Body of pancreas (tissue), 4 donors: ENCODE results near the gene CFAP46. TPM values are rescaled to one million over a fixed set of nuclear protein-coding genes. Genes with fewer than 3 reads are reported as not detected.
A peak's percentile ranks its signal among the peaks of the same experiment; 100 is the strongest.

Source experiments
- ATAC-seq: fragments of 150-250 bp; one replicate; pipeline ENCODE4 v1.9.1; 2016
- DNase-seq, 4 donors: peaks; one replicate each; pipeline ENCODE4 v3.0.0-alpha.2; 2019
- H3K27ac ChIP-seq, 4 donors: fragments of 200-600 bp; sonication (generic); 1 replicate in 3 of 4; 2 replicates in 1 of 4; pipeline versions ENCODE4 v1.5.1 to v1.6.1; 2016 to 2019; ENCODE audit warnings: mild to moderate bottlenecking in 1 of 4, mixed read lengths in 1 of 4, moderate library complexity in 1 of 4
- H3K27me3 ChIP-seq, 2 donors: fragments of 200-600 bp; sonication (generic); one replicate each; pipeline ENCODE4 v1.6.0; 2016; ENCODE audit warnings: mild to moderate bottlenecking in 1 of 2
- H3K36me3 ChIP-seq, 2 donors: fragments of 200-600 bp; sonication (generic); replicated peaks in 1 of 2; 2 replicates each; pipeline ENCODE4 v1.5.1; 2016; ENCODE audit warnings: low read depth in 2 of 2; ENCODE audit not compliant: insufficient read depth in 1 of 2
- H3K4me1 ChIP-seq: fragments of 200-600 bp; sonication (generic); one replicate; pipeline ENCODE4 v1.6.0; 2016
- H3K4me3 ChIP-seq, 2 donors: fragments of 200-600 bp; sonication (generic); 1 replicate in 1 of 2; 2 replicates in 1 of 2; pipeline ENCODE4 v1.5.1; 2016 to 2019
- H3K9me3 ChIP-seq, 3 donors: fragments of 200-600 bp; sonication (generic); 1 replicate in 2 of 3; 2 replicates in 1 of 3; pipeline ENCODE4 v1.5.1; 2016
- CTCF ChIP-seq, 7 experiments: fragments of 450-650 bp in 4 of 7; fragments of 200-600 bp in 3 of 7; sonication (generic) in 3 of 7; IDR thresholded peaks; one replicate each; pipeline ENCODE4 v1.5.1; 2016 to 2019; ENCODE audit warnings: antibody characterized with exemption in 7 of 7
- POLR2A ChIP-seq, 3 donors: fragments of 450-650 bp; IDR thresholded peaks; one replicate each; pipeline ENCODE4 v1.6.1; 2016; ENCODE audit warnings: antibody characterized with exemption in 3 of 3, mild to moderate bottlenecking in 2 of 3
- WGBS, 2 donors: methylation state at CpG; one replicate each; pipeline ENCODE4 v1.1.5; 2017; 5-methylcytosine and 5-hydroxymethylcytosine counted together
- intact Hi-C: fragments of 100-400 bp; cut with DNase I; formaldehyde crosslinking; loops from one replicate; pipeline ENCODE4 v1.15.1; 2023
- total RNA-seq, 2 donors: library from RNA; depleted of rRNA; stranded (reverse); fragments of >200 nt; gene quantifications; one replicate each; pipeline ENCODE4 v1.1.0, GENCODE V29; 2016

Gene CFAP46
- total RNA-seq, 2 donors from 2014 or later, result 0.33 to 0.52 TPM

GRCh38 chr10:132900211-132900756, 42.1 kb downstream of the CFAP46 start:
- H3K27me3 ChIP-seq, result no peaks in the 10 kb centered on the region
- WGBS, 2 donors, result 73 to 80% methylated on average over 9 to 13 of the region's 14 CpGs
- H3K36me3 ChIP-seq, result no peaks in the 10 kb centered on the region
- intact Hi-C loops, result no loop called here
- no peak overlapping the region for H3K27ac ChIP-seq
- H3K9me3 ChIP-seq, result peaks cover 0 to 4% (median 0%) of the 10 kb centered on the region in 3 donors
- no peak for TF ChIP-seq POLR2A (IDR thresholded peaks at IDR 0.05)
- no peak for TF ChIP-seq CTCF (IDR thresholded peaks at IDR 0.05)
- DNase-seq (peak in 1 of 4 donors; percentile 0), ATAC-seq (no peak)
- no peaks in the 10 kb centered on the region for H3K4me1 ChIP-seq
- no peak overlapping the region for H3K4me3 ChIP-seq

GRCh38 chr10:132899751-132900065, 42.7 kb downstream of the CFAP46 start:
- DNase-seq (peak in 1 of 4 donors; percentile 3), ATAC-seq (no peak)
- H3K27ac ChIP-seq, result no peak overlapping the region
- H3K9me3 ChIP-seq, result no peaks in the 10 kb centered on the region
- H3K4me1 ChIP-seq, result no peaks in the 10 kb centered on the region
- intact Hi-C loops, result no loop called here
- no peak overlapping the region for H3K4me3 ChIP-seq
- no peak for TF ChIP-seq CTCF (IDR thresholded peaks at IDR 0.05)
- no peak for TF ChIP-seq POLR2A (IDR thresholded peaks at IDR 0.05)
- 62 to 78% methylated on average over 4 to 7 of the region's 7 CpGs for WGBS, 2 donors
- no peaks in the 10 kb centered on the region for H3K27me3 ChIP-seq
- no peaks in the 10 kb centered on the region for H3K36me3 ChIP-seq

GRCh38 chr10:132899054-132899750, 43.2 kb downstream of the CFAP46 start:
- Histone ChIP-seq H3K9me3 (no peaks in the 10 kb centered on the region), H3K4me3 (no peak overlapping the region), H3K27me3 (no peaks in the 10 kb centered on the region), H3K36me3 (no peaks in the 10 kb centered on the region), H3K27ac (no peak overlapping the region), H3K4me1 (no peaks in the 10 kb centered on the region)
- 83 to 90% methylated on average over 2 to 30 of the region's 30 CpGs for WGBS, 2 donors
- no peak for TF ChIP-seq POLR2A (IDR thresholded peaks at IDR 0.05)
- TF ChIP-seq CTCF (IDR thresholded peaks at IDR 0.05), result no peak
- intact Hi-C loops, result no loop called here
- ATAC-seq (no peak), DNase-seq (peak in 2 of 4 donors; percentile 3 to 4)

GRCh38 chr10:132898391-132899053, 43.8 kb downstream of the CFAP46 start:
- Histone ChIP-seq H3K4me1 (no peaks in the 10 kb centered on the region), H3K27ac (no peak overlapping the region), H3K4me3 (no peak overlapping the region), H3K36me3 (no peaks in the 10 kb centered on the region), H3K9me3 (no peaks in the 10 kb centered on the region), H3K27me3 (no peaks in the 10 kb centered on the region)
- DNase-seq, result peak in 2 of 4 donors; percentile 2 to 8
- WGBS, 2 donors, result 63 to 71% methylated on average over 8 to 12 of the region's 12 CpGs
- TF ChIP-seq CTCF (IDR thresholded peaks at IDR 0.05) (no peak), POLR2A (IDR thresholded peaks at IDR 0.05) (no peak)
- ATAC-seq, result no peak
- intact Hi-C loops, result no loop called here
